ENCODE measurements around the gene PNISR.

PNISR gene

DNA sequence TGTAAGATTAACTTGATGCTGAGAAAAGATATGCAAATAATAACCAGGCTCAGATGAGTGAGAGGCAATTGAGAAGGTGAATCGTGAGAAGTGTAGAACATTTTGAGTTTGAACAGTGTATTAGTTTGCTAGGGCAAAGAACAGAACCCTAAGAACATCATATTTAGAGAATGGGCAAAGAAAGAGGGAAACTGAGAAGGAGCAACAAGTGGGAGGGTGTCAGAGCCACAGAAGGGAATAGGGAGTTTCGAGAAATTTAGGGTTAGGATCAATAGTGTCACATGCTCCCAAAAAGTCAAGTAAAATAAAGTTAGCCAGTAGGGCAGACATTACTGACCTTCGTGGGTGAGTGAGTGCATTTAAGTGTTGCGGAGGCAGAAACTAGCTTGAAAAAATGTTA lies 70.1 kb downstream of the PNISR start:
- H3K4me2 ChIP-seq (ENCODE audit: low read length), result no peak overlapping the region

DNA sequence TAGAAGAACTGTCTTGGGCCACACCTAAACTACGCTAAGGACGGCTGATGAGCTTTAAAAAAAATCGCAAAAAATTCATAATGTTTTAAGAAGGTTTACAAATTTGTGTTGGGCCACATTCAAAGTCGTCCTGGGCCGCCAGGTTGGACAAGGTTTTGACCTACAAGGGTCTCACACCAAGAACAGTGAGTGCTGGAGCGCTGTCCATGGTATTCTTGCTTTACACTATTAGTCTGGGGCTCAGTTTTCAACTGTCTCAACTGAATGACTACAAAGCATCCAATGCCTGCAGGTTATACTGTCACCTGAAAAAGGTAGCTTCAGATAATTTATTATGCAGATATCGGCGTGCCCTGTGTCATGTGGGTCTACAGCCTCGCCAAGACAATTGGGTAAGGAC lies 72.0 kb downstream of the PNISR start:
- no peak overlapping the region for H3K4me3 ChIP-seq (ENCODE audit: low read depth, low read length, poor library complexity, severe bottlenecking)
- no peaks in the 10 kb centered on the region for H3K27me3 ChIP-seq (ENCODE audit: insufficient read depth, low read length)
- no peak overlapping the region for H3K9ac ChIP-seq (ENCODE audit: low read length)
- H2AFZ ChIP-seq (ENCODE audit: low read length), result no peak overlapping the region
- H3K9me2 ChIP-seq (ENCODE audit: low read depth, low read length), result no peaks in the 10 kb centered on the region
- no peak overlapping the region for H3K27ac ChIP-seq (ENCODE audit: low read depth, low read length, poor library complexity, severe bottlenecking)
- TF ChIP-seq CTCF (IDR thresholded peaks at IDR 0.05; ENCODE audit: low read length) (no peak), EZH2 (IDR thresholded peaks at IDR 0.05; ENCODE audit: borderline replicate concordance, low read length) (no peak)
- no peaks in the 10 kb centered on the region for H3K36me3 ChIP-seq (ENCODE audit: insufficient read depth, low read length)
- no peaks in the 10 kb centered on the region for H3F3A ChIP-seq (ENCODE audit: insufficient read depth, low read length)
- no peaks in the 10 kb centered on the region for H3K9me3 ChIP-seq (ENCODE audit: low read length)
- H3K4me2 ChIP-seq (ENCODE audit: low read length), result no peak overlapping the region
- peaks cover 3% of the 10 kb centered on the region for H3K4me1 ChIP-seq (ENCODE audit: insufficient read depth, low read length, severe bottlenecking)
- H3K79me2 ChIP-seq (ENCODE audit: insufficient read depth, low read length), result no peaks in the 10 kb centered on the region
- no peaks in the 10 kb centered on the region for H4K20me1 ChIP-seq (ENCODE audit: insufficient read depth, low read length)

More for the DNA sequence above, 70.1 kb downstream of the PNISR start:
- Histone ChIP-seq H3K4me3 (ENCODE audit: low read depth, low read length, poor library complexity, severe bottlenecking) (no peak overlapping the region), H3K9me2 (ENCODE audit: low read depth, low read length) (no peaks in the 10 kb centered on the region), H3K27ac (ENCODE audit: low read depth, low read length, poor library complexity, severe bottlenecking) (no peak overlapping the region), H3K9ac (ENCODE audit: low read length) (no peak overlapping the region), H3K4me1 (ENCODE audit: insufficient read depth, low read length, severe bottlenecking) (peaks cover under 1% of the 10 kb centered on the region), H3K79me2 (ENCODE audit: insufficient read depth, low read length) (no peaks in the 10 kb centered on the region), H3K9me3 (ENCODE audit: low read length) (no peaks in the 10 kb centered on the region), H3F3A (ENCODE audit: insufficient read depth, low read length) (no peaks in the 10 kb centered on the region), H3K27me3 (ENCODE audit: insufficient read depth, low read length) (no peaks in the 10 kb centered on the region), H3K36me3 (ENCODE audit: insufficient read depth, low read length) (no peaks in the 10 kb centered on the region), H2AFZ (ENCODE audit: low read length) (no peak overlapping the region), H4K20me1 (ENCODE audit: insufficient read depth, low read length) (no peaks in the 10 kb centered on the region)
- TF ChIP-seq EZH2 (IDR thresholded peaks at IDR 0.05; ENCODE audit: borderline replicate concordance, low read length), result no peak
- TF ChIP-seq CTCF (IDR thresholded peaks at IDR 0.05; ENCODE audit: low read length), result no peak

DNA sequence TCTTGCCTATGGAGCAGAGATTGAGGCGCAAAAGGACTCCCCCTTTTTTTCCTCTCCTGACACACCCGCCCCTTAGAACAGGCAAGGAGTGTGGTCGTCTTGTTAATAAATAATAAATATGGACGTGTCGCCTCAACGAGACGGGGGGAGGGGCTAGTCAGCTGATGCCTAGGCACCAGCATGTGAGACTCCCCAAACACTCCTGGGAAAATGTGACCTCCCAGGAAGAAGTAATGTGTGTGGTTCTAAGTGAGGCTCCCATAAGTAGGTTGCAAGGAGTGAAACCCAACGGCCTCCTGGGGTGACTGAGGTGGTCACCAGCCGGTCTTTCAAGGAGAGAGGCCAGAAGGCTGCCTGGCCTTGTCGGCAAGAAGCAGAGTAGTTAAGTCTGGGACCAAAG lies 74.5 kb downstream of the PNISR start:
- Histone ChIP-seq H2AFZ (ENCODE audit: low read length) (no peak overlapping the region), H3K4me2 (ENCODE audit: low read length) (no peak overlapping the region), H4K20me1 (ENCODE audit: insufficient read depth, low read length) (no peaks in the 10 kb centered on the region), H3K4me1 (ENCODE audit: insufficient read depth, low read length, severe bottlenecking) (peaks cover 3% of the 10 kb centered on the region), H3K27me3 (ENCODE audit: insufficient read depth, low read length) (no peaks in the 10 kb centered on the region), H3F3A (ENCODE audit: insufficient read depth, low read length) (no peaks in the 10 kb centered on the region), H3K4me3 (ENCODE audit: low read depth, low read length, poor library complexity, severe bottlenecking) (no peak overlapping the region), H3K27ac (ENCODE audit: low read depth, low read length, poor library complexity, severe bottlenecking) (no peak overlapping the region), H3K9me3 (ENCODE audit: low read length) (no peaks in the 10 kb centered on the region), H3K9ac (ENCODE audit: low read length) (no peak overlapping the region), H3K36me3 (ENCODE audit: insufficient read depth, low read length) (no peaks in the 10 kb centered on the region), H3K79me2 (ENCODE audit: insufficient read depth, low read length) (no peaks in the 10 kb centered on the region), H3K9me2 (ENCODE audit: low read depth, low read length) (no peaks in the 10 kb centered on the region)
- TF ChIP-seq CTCF (IDR thresholded peaks at IDR 0.05; ENCODE audit: low read length) (no peak), EZH2 (IDR thresholded peaks at IDR 0.05; ENCODE audit: borderline replicate concordance, low read length) (no peak)

All from OCI-LY1 (cell line).